Measurements from ENCODE around the gene RPN1. TPM values are rescaled to one million over a fixed set of nuclear protein-coding genes. Genes with fewer than 3 reads are reported as not detected.

Gene RPN1
- total and polyA plus RNA-seq, 2 of the 8 experiments (the other 6 are each of a cell fraction or from before 2014, with no cell fraction given), result 165 to 211 TPM

- Histone ChIP-seq H4K20me1 (replicated peaks in 1 of 2; ENCODE audit: control insufficient read depth in 1 of 2, insufficient read depth in 2 of 2, low read length in 2 of 2) (peaks cover 4 to 6% of the 10 kb centered on the region in 2 experiments), H3K27me3 (replicated peaks in 1 of 4; ENCODE audit: control insufficient read depth in 3 of 4, extremely low read depth in 1 of 4, insufficient read depth in 3 of 4, low read length in 3 of 4) (peaks cover 3 to 17% (median 12%) of the 10 kb centered on the region in 4 experiments), H4K8ac (ENCODE audit: extremely low read depth, insufficient read depth, low read length) (peak overlapping the region; percentile 100), H3K79me2 (ENCODE audit: control insufficient read depth in 1 of 2, insufficient read depth in 2 of 2, low read length in 2 of 2) (no peaks in the 10 kb centered on the region), H4K91ac (replicated peaks; ENCODE audit: insufficient read length, low read length) (peak overlapping the region; percentile 100), H3K9me3 (ENCODE audit: insufficient read depth in 2 of 2, low read depth in 1 of 2, low read length in 1 of 2) (no peaks in the 10 kb centered on the region), H3K27ac (ENCODE audit: low read depth, low read length) (peak overlapping the region; percentile 99), H2AK5ac (ENCODE audit: low read depth, low read length) (no peak overlapping the region), H2AFZ (ENCODE audit: low read length) (peak overlapping the region; percentile 66), H2BK15ac (ENCODE audit: low read length) (peak overlapping the region; percentile 93; the same call in 1 of the 2 replicates), H3K79me1 (ENCODE audit: low read depth, low read length) (no peaks in the 10 kb centered on the region), H3K4me3 (ENCODE audit: extremely low read depth in 1 of 4, insufficient read depth in 2 of 4, low read depth in 3 of 4, low read length in 4 of 4) (peak overlapping the region; percentile 29 to 77 (median 66)), H2BK120ac (replicated peaks; ENCODE audit: low read depth, low read length) (peak overlapping the region; percentile 100), H3K36me3 (ENCODE audit: control insufficient read depth in 2 of 4, insufficient read depth in 4 of 4, low read length in 3 of 4) (no peaks in the 10 kb centered on the region), H3K4me2 (ENCODE audit: insufficient read depth in 1 of 2, low read depth in 2 of 2, low read length in 2 of 2) (peak overlapping the region; percentile 62 to 83), H3K56ac (replicated peaks; ENCODE audit: insufficient read length, low read depth, low read length) (peak overlapping the region; percentile 94), H3K14ac (ENCODE audit: insufficient read length) (no peak overlapping the region), H3K4me1 (replicated peaks in 1 of 4; ENCODE audit: control insufficient read depth in 3 of 4, insufficient read depth in 4 of 4, low read length in 3 of 4) (peaks cover 0 to 4% (median 2%) of the 10 kb centered on the region in 4 experiments; a peak in 1 of 7 replicates), H2BK5ac (ENCODE audit: low read depth, low read length) (peak overlapping the region; percentile 100), H2BK20ac (ENCODE audit: low read length) (peak overlapping the region; percentile 94; the same call in 1 of the 2 replicates), H3K23ac (ENCODE audit: insufficient read length) (no peak overlapping the region), H3K4ac (replicated peaks; ENCODE audit: insufficient read length, low read depth, low read length) (peak overlapping the region; percentile 99), H3K9ac (replicated peaks in 1 of 4; ENCODE audit: extremely low read depth in 1 of 4, low read depth in 3 of 4, low read length in 3 of 4) (peak overlapping the region; percentile 55 to 99 (median 89)), H3K23me2 (ENCODE audit: low read depth, low read length) (no peaks in the 10 kb centered on the region; the same call in 1 of the 2 replicates), H3K18ac (ENCODE audit: extremely low read depth, low read length) (peak overlapping the region; percentile 100), H4K5ac (ENCODE audit: insufficient read length, low read depth, low read length) (peak overlapping the region; percentile 100), H2BK12ac (ENCODE audit: low read depth, low read length) (peak overlapping the region; percentile 100)
- DNase-seq (ENCODE audit: low read depth in 1 of 2, low spot score in 2 of 2) (peak; percentile 98 to 99), FAIRE-seq (no peak)
- 2% methylated on average over 53 of the region's 67 CpGs; no CpG with 5 or more reads in 1 of the 2 experiments for WGBS, 2 experiments (ENCODE audit: extremely low coverage in 1 of 2, insufficient coverage in 1 of 2, insufficient read length in 1 of 2, insufficient replicate concordance in 2 of 2, low coverage in 1 of 2, low lambda C conversion rate in 2 of 2, missing lambda C conversion rate in 1 of 2)
- POLR2A ChIA-PET (ENCODE audit: partially characterized antibody), result interaction anchor here (0.6 to 4.1 kb wide), 30 partner anchors 11 to 341 kb away, joined by 3 to 47 read pairs (median 4); partner anchors contain the start of genes RAB7A and RPN1
- CTCF ChIA-PET (ENCODE audit: partially characterized antibody), result interaction anchor here (0.6 to 7.8 kb wide), 42 partner anchors 9 to 196 kb away, joined by 3 to 64 read pairs (median 5); partner anchors contain the start of gene RAB7A
- no peak for TF ChIP-seq SRF (IDR thresholded peaks at IDR 0.05; ENCODE audit: low read depth, low read length)
- peak; percentile 70 for TF ChIP-seq ASH2L (IDR thresholded peaks at IDR 0.05; ENCODE audit: low read length)
- TF ChIP-seq RXRA (IDR thresholded peaks at IDR 0.05; ENCODE audit: insufficient read depth, low read depth, low read length), result peak; percentile 42; the same call in 1 of the 2 replicates
- TF ChIP-seq JUND (IDR thresholded peaks at IDR 0.05; ENCODE audit: low read length), result peak; percentile 24; the same call in 1 of the 2 replicates
- TF ChIP-seq MAX (IDR thresholded peaks at IDR 0.05), result peak; percentile 65
- TF ChIP-seq TBP (IDR thresholded peaks at IDR 0.05; ENCODE audit: low read depth, low read length), result peak; percentile 92
- TF ChIP-seq FOSL1 (IDR thresholded peaks at IDR 0.05; ENCODE audit: insufficient read depth, low read depth, low read length), result no peak
- TF ChIP-seq CTBP2 (IDR thresholded peaks at IDR 0.05; ENCODE audit: borderline replicate concordance, insufficient read depth, insufficient read length, low read length), result no peak
- TF ChIP-seq NANOG (IDR thresholded peaks at IDR 0.05; ENCODE audit: insufficient read depth, low read depth, low read length, poor library complexity, severe bottlenecking), result no peak
- peak; percentile 39; the same call in 1 of the 2 replicates for TF ChIP-seq EGR1 (IDR thresholded peaks at IDR 0.05; ENCODE audit: borderline replicate concordance, low read depth, low read length)
- peak; percentile 78 to 91 for TF ChIP-seq POLR2A (IDR thresholded peaks at IDR 0.05; ENCODE audit: control extremely low read depth in 1 of 2, low read depth in 2 of 2, low read length in 2 of 2)
These were observed 30.2 kb upstream of the RPN1 start for GRCh38 chr3:128680603-128681368.
